CD14-positive monocyte (primary cell): ENCODE measurements around the gene SAT1. TPM values are rescaled to one million over a fixed set of nuclear protein-coding genes. Genes with fewer than 3 reads are reported as not detected.
A peak's percentile ranks its signal among the peaks of the same experiment; 100 is the strongest.

Source experiments
- DNase-seq, 3 donors: peaks; one replicate each; pipeline ENCODE4 v3.0.0-alpha.2; 2011 to 2022
- H2AFZ ChIP-seq: 2 replicates; pipeline ENCODE4 v1.6.0; 2012; ENCODE audit warnings: mild to moderate bottlenecking, low read depth, low read length, inconsistent platforms; ENCODE audit not compliant: insufficient read depth, poor library complexity, severe bottlenecking
- H3K27ac ChIP-seq, 2 donors: 1 replicate in 1 of 2; 2 replicates in 1 of 2; pipeline ENCODE4 v1.5.1; 2012 to 2013; ENCODE audit warnings: low read length in 2 of 2, control low read depth in 1 of 2, inconsistent platforms in 1 of 2, low read depth in 1 of 2, mild to moderate bottlenecking in 1 of 2
- H3K27me3 ChIP-seq, 2 donors: one replicate each; pipeline versions ENCODE4 v1.6.0 to v1.6.1; 2011 to 2013; ENCODE audit warnings: low read length in 2 of 2; ENCODE audit not compliant: control insufficient read depth in 2 of 2, insufficient read depth in 2 of 2
- H3K36me3 ChIP-seq, 2 donors: replicated peaks in 1 of 2; 1 replicate in 1 of 2; 2 replicates in 1 of 2; pipeline versions ENCODE4 v1.5.1 to v1.6.1; 2012 to 2013; ENCODE audit warnings: low read length in 2 of 2, control low read depth in 1 of 2, inconsistent platforms in 1 of 2, mild to moderate bottlenecking in 1 of 2; ENCODE audit not compliant: insufficient read depth in 2 of 2, control insufficient read depth in 1 of 2
- H3K4me1 ChIP-seq, 2 donors: 1 replicate in 1 of 2; 2 replicates in 1 of 2; pipeline versions ENCODE4 v1.5.1 to v1.6.1; 2012 to 2013; ENCODE audit warnings: low read length in 2 of 2, control low read depth in 1 of 2, inconsistent platforms in 1 of 2, mild to moderate bottlenecking in 1 of 2, moderate library complexity in 1 of 2; ENCODE audit not compliant: insufficient read depth in 2 of 2, control insufficient read depth in 1 of 2
- H3K4me2 ChIP-seq: replicated peaks from 2 replicates; pipeline ENCODE3; 2012; ENCODE audit warnings: low read length, moderate library complexity, mild to moderate bottlenecking; ENCODE audit not compliant: poor library complexity, severe bottlenecking; ENCODE audit errors: extremely low read depth
- H3K4me3 ChIP-seq, 3 experiments: fragments of 200-600 bp in 1 of 3; sonication (generic) in 1 of 3; replicated peaks in 1 of 3; 1 replicate in 2 of 3; 2 replicates in 1 of 3; pipeline ENCODE4 v1.5.1; 2011 to 2013; ENCODE audit warnings: low read length in 3 of 3, mild to moderate bottlenecking in 3 of 3, control low read depth in 2 of 3, low read depth in 2 of 3, inconsistent platforms in 1 of 3, moderate library complexity in 1 of 3
- H3K79me2 ChIP-seq: 2 replicates; pipeline ENCODE4 v1.6.0; 2012; ENCODE audit warnings: mild to moderate bottlenecking, control low read depth, inconsistent platforms, low read length, moderate library complexity; ENCODE audit not compliant: insufficient read depth
- H3K9ac ChIP-seq: 2 replicates; pipeline ENCODE4 v1.6.0; 2017; ENCODE audit warnings: low read length, mild to moderate bottlenecking; ENCODE audit not compliant: insufficient read depth, poor library complexity, severe bottlenecking
- H3K9me3 ChIP-seq, 2 donors: replicated peaks in 1 of 2; 1 replicate in 1 of 2; 2 replicates in 1 of 2; pipeline versions ENCODE4 v1.5.1 to v1.6.1; 2012 to 2013; ENCODE audit warnings: low read length in 2 of 2, control low read depth in 1 of 2; ENCODE audit not compliant: control insufficient read depth in 1 of 2, insufficient read depth in 1 of 2
- H4K20me1 ChIP-seq: 2 replicates; pipeline ENCODE4 v1.6.0; 2012; ENCODE audit warnings: mild to moderate bottlenecking, low read length, control low read depth, moderate library complexity; ENCODE audit not compliant: insufficient read depth
- H3K27ac Mint-ChIP-seq, 7 donors: one replicate each; pipeline ENCODE4 v1.8.0; 2020; ENCODE audit warnings: mild to moderate bottlenecking in 7 of 7, mixed read lengths in 7 of 7, moderate library complexity in 6 of 7, inconsistent platforms in 2 of 7
- H3K27me3 Mint-ChIP-seq, 3 donors: one replicate each; pipeline ENCODE4 v1.8.0; 2021 to 2022; ENCODE audit warnings: low read depth in 3 of 3, mild to moderate bottlenecking in 3 of 3, mixed read lengths in 3 of 3, moderate library complexity in 3 of 3, inconsistent platforms in 1 of 3
- H3K36me3 Mint-ChIP-seq, 2 donors: one replicate each; pipeline ENCODE4 v1.8.0; 2020; ENCODE audit warnings: mixed read lengths in 2 of 2, inconsistent platforms in 1 of 2, mild to moderate bottlenecking in 1 of 2
- H3K4me1 Mint-ChIP-seq: one replicate; pipeline ENCODE4 v1.8.0; 2020; ENCODE audit warnings: mild to moderate bottlenecking, mixed read lengths
- H3K4me3 Mint-ChIP-seq, 2 donors: one replicate each; pipeline ENCODE4 v1.8.0; 2020; ENCODE audit warnings: mild to moderate bottlenecking in 2 of 2, mixed read lengths in 2 of 2, moderate library complexity in 1 of 2
- H3K9me3 Mint-ChIP-seq, 7 donors: one replicate each; pipeline ENCODE4 v1.8.0; 2020 to 2022; ENCODE audit warnings: mixed read lengths in 7 of 7, mild to moderate bottlenecking in 6 of 7, moderate library complexity in 6 of 7, inconsistent platforms in 2 of 7
- CTCF ChIP-seq: fragments of 200-600 bp; IDR thresholded peaks from one replicate; pipeline ENCODE4 v1.8.0; 2022; ENCODE audit warnings: antibody characterized with exemption, mild to moderate bottlenecking
- WGBS: methylation state at CpG from one replicate; pipeline ENCODE4 v1.1.5; 2013; ENCODE audit warnings: missing lambda C conversion rate; ENCODE audit not compliant: insufficient coverage; 5-methylcytosine and 5-hydroxymethylcytosine counted together
- intact Hi-C, 2 donors: fragments of 100-400 bp; cut with micrococcal nuclease; formaldehyde crosslinking; loops; one replicate each; pipeline versions ENCODE4 v1.15.0 to v1.15.1; 2023
- polyA plus RNA-seq, 3 donors: library from polyadenylated mRNA; depleted of rRNA in 1 of 3; unstranded in 2 of 3; stranded (reverse) in 1 of 3; fragments of 300-500 nt in 2 of 3; fragments of >200 nt in 1 of 3; fragmentation: Illumina TruSeq in 2 of 3; gene quantifications; 1 replicate in 2 of 3; 2 replicates in 1 of 3; pipeline ENCODE4 v1.2.3, GENCODE V29; 2012 to 2021

The SAT1 gene
- polyA plus RNA-seq, 3 donors = 897 to 7,815 (median 970) TPM

DNA sequence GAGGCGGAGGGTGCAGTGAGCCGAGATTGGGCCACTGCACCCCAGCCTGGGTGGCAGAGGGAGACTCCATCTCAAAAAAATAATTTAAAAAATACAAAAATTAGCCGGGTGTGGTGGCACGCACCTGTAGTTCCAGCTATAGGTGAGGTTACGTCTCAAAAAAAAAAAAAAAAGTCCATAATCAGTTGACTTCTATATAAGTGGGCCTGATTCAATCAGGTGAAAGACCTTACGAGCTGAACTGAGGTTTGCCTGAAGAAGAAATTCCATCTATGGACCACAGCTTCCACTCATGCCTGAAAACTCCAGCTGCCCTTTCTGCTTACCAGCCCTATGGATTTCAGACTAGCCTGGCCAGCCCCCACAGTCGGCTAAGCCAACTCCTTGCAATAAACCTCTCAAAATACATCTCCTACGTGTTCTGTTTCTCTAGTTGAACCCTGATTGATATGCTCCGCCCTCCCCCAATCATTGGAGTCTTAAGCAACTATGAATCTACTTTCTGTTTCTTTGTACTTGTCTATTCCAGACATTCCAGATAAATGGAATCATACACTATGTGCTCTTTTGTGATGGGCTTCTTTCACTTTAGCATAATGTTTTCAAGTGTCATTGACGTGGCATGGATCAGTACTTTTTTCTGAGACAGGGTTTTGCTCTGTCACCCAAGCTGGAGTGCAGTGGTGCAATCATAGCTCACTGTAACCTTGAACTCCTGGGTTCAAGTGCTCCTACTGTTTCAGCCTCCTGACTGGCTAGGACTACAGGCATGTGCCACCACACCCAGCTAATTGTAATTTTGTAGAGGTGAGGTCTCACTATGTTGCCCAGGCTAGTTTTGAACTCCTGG is 36.6 kb downstream of the SAT1 start:
- no peaks in the 10 kb centered on the region for H3K27me3 ChIP-seq
- H3K27ac Mint-ChIP-seq = peak overlapping the region in 1 of 7 donors; percentile 32
- TF ChIP-seq CTCF = no peak
- DNase-seq = no peak
- H3K9me3 ChIP-seq = no peaks in the 10 kb centered on the region
- H3K36me3 Mint-ChIP-seq = no peaks in the 10 kb centered on the region
- no peaks in the 10 kb centered on the region for H4K20me1 ChIP-seq
- H3K27me3 Mint-ChIP-seq = no peaks in the 10 kb centered on the region
- no CpG with 5 or more reads among the region's 10 CpGs for WGBS
- H3K4me3 ChIP-seq = no peak overlapping the region
- H3K4me1 Mint-ChIP-seq = peaks cover 11% of the 10 kb centered on the region
- no peak overlapping the region for H2AFZ ChIP-seq
- no peaks in the 10 kb centered on the region for H3K79me2 ChIP-seq
- H3K36me3 ChIP-seq = no peaks in the 10 kb centered on the region
- no peak overlapping the region for H3K9ac ChIP-seq
- H3K4me3 Mint-ChIP-seq = no peak overlapping the region
- intact Hi-C loops = no loop called here
- peaks cover 11 to 13% of the 10 kb centered on the region in 2 donors for H3K4me1 ChIP-seq
- no peak overlapping the region for H3K4me2 ChIP-seq
- peaks cover 0 to 3% (median 0%) of the 10 kb centered on the region in 7 donors for H3K9me3 Mint-ChIP-seq
- H3K27ac ChIP-seq = no peak overlapping the region

GRCh38 chrX:23820235-23820782 is 37.3 kb downstream of the SAT1 start:
- H3K36me3 Mint-ChIP-seq = no peaks in the 10 kb centered on the region
- Histone ChIP-seq H2AFZ (no peak overlapping the region), H3K9me3 (no peaks in the 10 kb centered on the region), H3K4me3 (no peak overlapping the region), H3K79me2 (no peaks in the 10 kb centered on the region), H3K4me1 (peaks cover 11 to 13% of the 10 kb centered on the region in 2 donors), H3K9ac (no peak overlapping the region), H4K20me1 (no peaks in the 10 kb centered on the region), H3K4me2 (no peak overlapping the region), H3K36me3 (no peaks in the 10 kb centered on the region), H3K27ac (no peak overlapping the region), H3K27me3 (no peaks in the 10 kb centered on the region)
- no peak overlapping the region for H3K27ac Mint-ChIP-seq
- H3K9me3 Mint-ChIP-seq = peaks cover 0 to 3% (median 0%) of the 10 kb centered on the region in 7 donors
- peaks cover 11% of the 10 kb centered on the region for H3K4me1 Mint-ChIP-seq
- DNase-seq = no peak
- no peak overlapping the region for H3K4me3 Mint-ChIP-seq
- WGBS = 81% methylated on average over 2 of the region's 6 CpGs
- H3K27me3 Mint-ChIP-seq = no peaks in the 10 kb centered on the region
- TF ChIP-seq CTCF = no peak
- intact Hi-C loops = no loop called here
